HG03139 (cell line): Measurements from ENCODE around the gene AWAT2.

ENCODE experiments used
- ATAC-seq: cut with Tn5 transposase; IDR thresholded peaks from one replicate; pipeline ENCODE4 v1.9.1; 2021; ENCODE audit not compliant: unreplicated experiment

The AWAT2 gene, protein sequence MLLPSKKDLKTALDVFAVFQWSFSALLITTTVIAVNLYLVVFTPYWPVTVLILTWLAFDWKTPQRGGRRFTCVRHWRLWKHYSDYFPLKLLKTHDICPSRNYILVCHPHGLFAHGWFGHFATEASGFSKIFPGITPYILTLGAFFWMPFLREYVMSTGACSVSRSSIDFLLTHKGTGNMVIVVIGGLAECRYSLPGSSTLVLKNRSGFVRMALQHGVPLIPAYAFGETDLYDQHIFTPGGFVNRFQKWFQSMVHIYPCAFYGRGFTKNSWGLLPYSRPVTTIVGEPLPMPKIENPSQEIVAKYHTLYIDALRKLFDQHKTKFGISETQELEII

GRCh38 chrX:70049925-70050324, at the start of gene AWAT2:
TSS of gene AWAT2 (minus strand) at chrX:70049938. CDS start at chrX:70049932, 6 bp downstream.
- no peak for ATAC-seq

DNA sequence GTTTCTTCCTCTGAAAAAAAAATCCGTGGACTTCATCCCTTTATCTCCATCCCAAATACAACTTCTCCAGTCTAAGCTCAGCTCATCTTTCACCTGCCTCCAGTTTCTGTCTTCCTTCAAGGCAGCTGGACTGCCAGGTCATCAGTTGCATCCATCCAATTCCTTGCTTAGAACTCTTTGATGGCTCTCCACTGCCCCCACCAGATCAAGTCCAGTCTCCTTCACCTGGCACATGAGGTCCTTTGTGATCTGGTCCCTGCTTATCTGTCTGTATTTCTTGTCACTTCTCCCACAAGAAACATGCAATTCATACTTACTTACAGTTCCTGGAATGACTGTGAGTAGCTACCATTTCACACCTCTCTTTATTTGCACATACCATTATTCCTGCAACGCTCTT, 46.3 kb upstream of the AWAT2 start:
- ATAC-seq: no peak

- no peak for ATAC-seq
Observed at GRCh38 chrX:70092247-70092646, 42.5 kb upstream of the AWAT2 start.

- ATAC-seq: no peak
Observed at GRCh38 chrX:70089604-70090297, 40.0 kb upstream of the AWAT2 start.

DNA sequence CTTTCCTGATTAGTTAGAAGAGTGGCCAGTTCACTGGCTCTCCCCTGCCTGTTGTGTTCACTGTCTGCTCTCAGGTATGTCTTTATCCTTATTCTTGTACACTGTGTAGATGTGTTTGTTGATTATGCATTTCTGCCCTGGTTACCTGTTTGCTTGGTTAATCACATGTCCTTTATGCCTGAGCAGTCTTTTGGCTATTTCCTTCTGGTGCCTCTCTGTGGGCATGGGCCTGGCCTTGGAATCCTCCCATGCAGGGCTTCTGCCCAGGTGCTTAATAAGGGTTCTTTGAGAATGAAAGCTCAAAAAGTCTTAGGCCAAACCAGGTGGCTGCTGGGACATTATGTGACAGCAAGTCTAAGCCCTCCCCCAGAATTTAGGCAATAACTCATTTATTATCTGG, 39.0 kb upstream of the AWAT2 start:
- no peak for ATAC-seq

- ATAC-seq: no peak
Observed at GRCh38 chrX:70087857-70088630, 38.3 kb upstream of the AWAT2 start.

DNA sequence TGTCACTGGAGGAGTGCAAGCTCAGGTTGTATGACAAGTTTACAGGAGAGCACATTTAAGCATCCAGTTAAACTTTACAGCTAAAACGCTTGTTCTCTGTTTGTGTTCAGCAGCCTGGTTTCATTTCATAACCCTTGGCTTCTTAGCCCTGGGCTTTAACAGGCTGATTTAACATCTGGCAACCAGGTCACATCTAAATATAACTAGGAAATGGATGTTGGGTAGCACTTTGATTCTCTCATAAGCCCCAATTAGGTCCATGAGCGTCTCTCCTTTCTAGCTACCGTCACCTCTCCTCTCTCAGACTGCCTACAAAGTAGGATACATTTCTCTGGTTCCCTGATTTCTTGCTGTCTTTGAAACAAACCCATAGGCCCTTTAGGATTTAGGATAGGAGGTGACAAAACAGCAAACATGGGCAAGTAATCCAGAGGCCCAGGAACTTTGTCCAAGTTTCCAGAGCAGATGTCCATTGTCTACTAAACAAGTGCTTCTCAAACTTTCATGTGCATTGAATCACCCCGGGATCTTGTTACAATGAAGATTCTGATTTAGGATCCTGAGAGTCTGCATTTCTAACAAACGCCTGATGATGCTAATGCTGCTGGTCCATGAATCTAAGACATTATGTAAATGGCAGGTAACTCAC, 35.0 kb upstream of the AWAT2 start:
- ATAC-seq: no peak

DNA sequence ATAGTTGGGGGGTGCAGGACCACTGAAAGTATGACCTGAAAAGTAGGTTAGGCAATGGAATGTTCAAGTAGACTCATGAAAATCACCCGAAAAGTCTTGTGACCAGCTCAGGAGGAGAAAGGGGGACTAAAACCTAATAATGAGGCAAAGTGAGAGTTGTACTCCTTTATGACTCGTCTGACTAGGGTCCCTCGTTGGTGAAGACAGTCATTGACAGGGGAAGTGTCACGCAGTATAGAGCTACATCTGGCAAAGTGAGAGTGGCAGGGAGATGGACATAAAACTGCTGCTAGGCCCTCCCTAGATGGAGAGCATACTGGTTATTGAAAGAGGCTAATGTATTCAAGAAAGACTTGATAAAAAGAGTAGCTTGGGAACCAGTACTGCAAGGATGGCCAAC, 33.0 kb upstream of the AWAT2 start:
- ATAC-seq: no peak

DNA sequence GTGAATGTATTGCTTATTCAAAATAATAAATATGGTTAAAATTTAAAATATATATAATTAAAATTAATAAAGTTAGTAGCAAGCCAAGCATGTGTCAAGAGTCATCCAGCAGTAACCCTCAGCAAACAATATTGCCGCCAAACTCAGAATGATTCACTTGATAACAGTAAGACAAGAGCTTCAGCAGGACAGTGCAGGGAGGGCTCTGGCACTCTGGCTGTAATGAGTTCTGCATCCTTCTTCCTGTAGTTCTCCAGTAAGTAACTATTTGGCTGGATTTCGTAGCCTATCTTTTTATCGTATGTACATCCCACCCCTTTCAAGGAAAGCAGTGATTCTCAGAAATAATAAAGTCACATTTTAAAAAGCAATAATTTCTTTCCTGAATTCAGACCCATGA, 30.1 kb upstream of the AWAT2 start:
- ATAC-seq: no peak

DNA sequence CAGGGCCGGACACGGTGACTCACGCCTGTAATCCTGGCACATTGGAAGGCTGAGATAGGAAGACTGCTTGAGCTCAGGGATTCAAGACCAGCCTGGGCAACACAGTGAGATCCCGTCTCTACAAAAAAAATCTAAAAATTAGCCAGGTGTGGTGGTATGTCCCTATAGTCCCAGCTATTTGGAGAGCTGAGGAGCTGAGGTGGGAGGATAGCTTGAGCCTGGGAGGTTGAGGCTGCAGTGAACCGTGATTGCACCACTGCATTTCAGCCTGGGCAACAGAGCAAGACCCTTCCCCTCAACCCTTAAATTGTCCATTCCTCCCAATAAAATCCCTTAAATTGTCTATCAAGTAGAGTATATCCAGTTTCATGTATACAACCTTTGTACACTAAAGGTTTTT, 29.6 kb upstream of the AWAT2 start:
- ATAC-seq: no peak

GRCh38 chrX:70066646-70067045, 16.9 kb upstream of the AWAT2 start:
- no peak for ATAC-seq

GRCh38 chrX:70062961-70063550, 13.3 kb upstream of the AWAT2 start:
- ATAC-seq: no peak

DNA sequence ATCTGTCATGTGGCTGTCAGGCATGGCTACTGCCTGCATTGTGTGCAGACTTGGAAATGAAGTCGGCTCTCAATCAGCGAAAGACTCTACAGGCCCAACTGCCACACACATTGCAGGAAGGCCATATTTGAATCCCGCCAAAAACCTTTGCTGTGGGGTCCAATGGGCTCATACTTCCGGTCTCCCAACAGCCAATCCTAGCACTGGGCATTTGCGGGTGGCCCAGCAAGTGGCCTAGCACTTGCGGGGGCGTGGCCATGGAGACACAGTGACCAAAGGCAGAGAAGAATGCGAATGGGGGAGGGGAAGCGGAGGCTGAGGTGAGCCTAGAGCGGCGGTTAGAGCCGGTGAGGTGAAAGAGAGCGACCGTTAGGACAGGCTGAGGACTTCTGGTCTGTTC, 12.3 kb upstream of the AWAT2 start, which contains the start of gene OTUD6A:
TSS of gene OTUD6A (plus strand) at position 382 of the 400 bp plus-strand sequence. CDS start 68 bp downstream, outside the sequence.
- no peak for ATAC-seq

- ATAC-seq: no peak
Observed at GRCh38 chrX:70054391-70054790, 4.7 kb upstream of the AWAT2 start.

- ATAC-seq: no peak
Observed at GRCh38 chrX:70052895-70053615, 3.3 kb upstream of the AWAT2 start.

DNA sequence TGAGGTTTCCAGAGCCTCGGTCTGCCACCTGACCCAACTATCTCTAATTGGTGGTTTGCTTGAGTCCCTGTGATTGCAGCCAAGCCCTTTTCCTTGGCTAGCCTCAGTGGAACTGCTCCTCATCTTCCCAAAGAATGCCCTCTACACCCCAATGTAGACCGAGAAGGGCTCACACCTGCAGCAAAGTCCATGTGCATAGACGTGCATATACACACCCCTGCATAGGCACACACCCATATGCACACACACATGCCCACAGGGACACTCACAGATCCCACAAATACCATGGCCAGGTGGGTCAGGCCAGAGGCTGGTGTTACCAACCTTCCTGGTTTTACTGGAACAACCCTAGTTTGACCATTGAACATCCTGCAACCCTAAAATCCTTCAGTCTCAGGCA, 332 bp downstream of the AWAT2 start:
- no peak for ATAC-seq

DNA sequence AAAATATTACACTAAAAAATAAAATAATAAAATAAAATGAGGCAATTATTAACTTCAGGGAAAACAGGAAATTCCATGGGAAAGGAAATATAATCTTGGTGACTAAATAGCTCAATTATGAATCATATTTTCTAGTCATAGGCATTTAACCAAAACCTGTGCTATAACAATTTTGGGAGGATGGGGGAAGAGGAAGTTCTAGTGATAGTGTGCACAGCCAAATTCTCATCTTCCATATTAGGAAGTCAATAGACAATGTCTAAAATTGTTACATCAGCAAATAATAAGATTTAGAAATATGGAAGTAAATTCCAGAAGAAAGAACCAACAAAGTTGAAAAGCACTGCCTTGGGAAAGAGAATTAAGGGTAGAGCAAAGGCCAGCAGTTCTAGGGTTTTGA, 2.8 kb downstream of the AWAT2 start:
- ATAC-seq: no peak

- no peak for ATAC-seq
Observed at GRCh38 chrX:70044541-70045245, 5.0 kb downstream of the AWAT2 start.

DNA sequence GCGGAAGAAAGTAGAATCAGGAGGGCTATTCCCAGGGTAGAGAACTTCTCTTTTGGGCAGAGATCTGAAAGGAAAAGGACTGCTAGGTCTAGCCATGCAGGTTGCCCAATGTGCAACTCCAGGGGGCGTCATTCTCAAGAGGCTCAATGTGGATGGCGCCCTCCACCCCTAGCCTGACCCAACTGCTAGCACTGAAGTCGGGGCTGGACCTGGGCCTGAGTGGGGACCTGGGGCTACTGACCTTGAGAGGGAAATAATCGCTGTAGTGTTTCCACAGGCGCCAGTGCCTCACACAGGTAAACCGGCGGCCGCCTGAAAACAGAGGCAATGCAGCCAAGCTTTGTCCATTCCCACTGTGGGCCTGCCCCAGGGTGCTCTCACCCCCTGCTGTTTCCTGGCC, 6.1 kb downstream of the AWAT2 start:
- no peak for ATAC-seq
